GM19438 (cell line): ENCODE results near the gene ZMYM2.
A peak's percentile ranks its signal among the peaks of the same experiment; 100 is the strongest.

Experiments
- ATAC-seq: cut with Tn5 transposase; IDR thresholded peaks from one replicate; pipeline ENCODE4 v1.9.1; 2021; ENCODE audit warnings: low read depth; ENCODE audit not compliant: unreplicated experiment

The ZMYM2 gene

GRCh38 chr13:20043207-20043925 is 84.8 kb downstream of the ZMYM2 start:
- ATAC-seq = no peak

GRCh38 chr13:20044086-20044485 is 85.6 kb downstream of the ZMYM2 start:
- ATAC-seq = no peak

- no peak for ATAC-seq
Measured at GRCh38 chr13:20045950-20046548, 87.5 kb downstream of the ZMYM2 start.

- no peak for ATAC-seq
Measured at GRCh38 chr13:20049558-20050473, 91.3 kb downstream of the ZMYM2 start.

- ATAC-seq = no peak
Measured at GRCh38 chr13:20051366-20051765, 92.8 kb downstream of the ZMYM2 start.

- ATAC-seq = no peak
Measured at GRCh38 chr13:20053016-20053415, 94.5 kb downstream of the ZMYM2 start.

- ATAC-seq = no peak
Measured at GRCh38 chr13:20053891-20054290, 95.4 kb downstream of the ZMYM2 start.

GRCh38 chr13:20054586-20054985 is 96.1 kb downstream of the ZMYM2 start:
- ATAC-seq = no peak

GRCh38 chr13:20057214-20057613 is 98.7 kb downstream of the ZMYM2 start:
- no peak for ATAC-seq

GRCh38 chr13:20057963-20058362 is 99.4 kb downstream of the ZMYM2 start:
- no peak for ATAC-seq

GRCh38 chr13:20058476-20058875 is 99.9 kb downstream of the ZMYM2 start:
- no peak for ATAC-seq

GRCh38 chr13:20064128-20064527 is 105.6 kb downstream of the ZMYM2 start:
- no peak for ATAC-seq

- ATAC-seq = no peak
Measured at GRCh38 chr13:20065516-20065915, 107.0 kb downstream of the ZMYM2 start.

GRCh38 chr13:20069956-20070355 is 111.4 kb downstream of the ZMYM2 start:
- ATAC-seq = no peak

GRCh38 chr13:20073775-20074174 is 115.2 kb downstream of the ZMYM2 start:
- peak; percentile 72 for ATAC-seq

- no peak for ATAC-seq
Measured at GRCh38 chr13:20074966-20075365, 116.4 kb downstream of the ZMYM2 start.

- no peak for ATAC-seq
Measured at GRCh38 chr13:20077086-20077485, 118.6 kb downstream of the ZMYM2 start.

- ATAC-seq = no peak
Measured at GRCh38 chr13:20080377-20081164, 122.0 kb downstream of the ZMYM2 start.

GRCh38 chr13:20090349-20090748 is 131.8 kb downstream of the ZMYM2 start:
- no peak for ATAC-seq

GRCh38 chr13:20093951-20094350 is 135.4 kb downstream of the ZMYM2 start:
- ATAC-seq = no peak

GRCh38 chr13:20099319-20099718 is 140.8 kb downstream of the ZMYM2 start:
- ATAC-seq = no peak
